HG03045 (cell line): Measurements from ENCODE around the gene CPN1.

ENCODE experiments used
- ATAC-seq: cut with Tn5 transposase; IDR thresholded peaks from one replicate; pipeline ENCODE4 v1.9.1; 2021; ENCODE audit warnings: mild to moderate bottlenecking, moderate library complexity; ENCODE audit not compliant: unreplicated experiment

CPN1 gene

GRCh38 chr10:99999319-100000108, 82.2 kb downstream of the CPN1 start:
- ATAC-seq, result no peak

- no peak for ATAC-seq
Measured at GRCh38 chr10:99998889-99999288, 82.8 kb downstream of the CPN1 start.

DNA sequence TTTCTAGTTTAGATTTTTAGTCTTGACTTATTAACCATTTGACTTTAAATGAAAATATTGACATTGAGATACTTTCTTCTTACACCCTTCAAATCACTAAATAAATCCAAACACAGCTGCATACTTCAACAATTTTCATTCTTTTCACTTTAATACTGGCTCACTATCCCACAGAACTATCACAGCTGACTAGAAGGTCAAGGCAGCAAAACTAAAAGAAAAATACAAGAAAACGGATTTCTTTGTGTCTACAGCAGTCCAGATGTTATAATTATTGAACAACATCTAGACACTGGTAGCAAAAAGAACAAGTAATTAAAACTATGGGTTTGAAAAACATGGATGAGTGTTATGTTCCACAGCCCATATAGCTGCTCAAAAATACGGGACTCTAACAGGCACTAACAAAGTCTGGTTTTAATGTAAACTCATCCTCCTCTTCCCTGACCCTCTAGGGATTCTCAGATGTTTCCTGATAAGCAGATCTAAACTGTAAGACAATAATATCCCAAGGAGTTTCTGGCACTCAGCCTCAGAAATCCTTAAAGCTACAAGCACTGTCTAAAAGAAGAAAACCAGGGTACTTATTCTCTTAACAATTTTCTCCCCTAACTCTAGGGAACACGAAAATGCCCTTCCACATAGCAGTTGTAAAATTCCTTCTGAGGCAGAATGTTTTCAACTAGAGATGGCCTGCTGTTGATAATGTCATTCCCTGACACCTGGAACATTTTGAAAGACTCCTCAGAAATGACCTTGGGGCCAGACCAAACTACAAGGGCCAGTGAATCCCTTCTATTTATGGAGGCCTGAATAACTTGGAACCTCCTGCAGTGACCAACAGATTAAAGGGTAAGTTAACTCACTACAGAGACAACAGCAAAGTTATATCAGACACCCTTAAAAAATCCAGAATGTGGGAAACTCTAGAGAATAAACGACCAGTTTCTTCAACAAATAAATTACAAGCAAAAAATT, 84.7 kb downstream of the CPN1 start:
- ATAC-seq, result no peak

GRCh38 chr10:99995713-99996112, 86.0 kb downstream of the CPN1 start:
- no peak for ATAC-seq

DNA sequence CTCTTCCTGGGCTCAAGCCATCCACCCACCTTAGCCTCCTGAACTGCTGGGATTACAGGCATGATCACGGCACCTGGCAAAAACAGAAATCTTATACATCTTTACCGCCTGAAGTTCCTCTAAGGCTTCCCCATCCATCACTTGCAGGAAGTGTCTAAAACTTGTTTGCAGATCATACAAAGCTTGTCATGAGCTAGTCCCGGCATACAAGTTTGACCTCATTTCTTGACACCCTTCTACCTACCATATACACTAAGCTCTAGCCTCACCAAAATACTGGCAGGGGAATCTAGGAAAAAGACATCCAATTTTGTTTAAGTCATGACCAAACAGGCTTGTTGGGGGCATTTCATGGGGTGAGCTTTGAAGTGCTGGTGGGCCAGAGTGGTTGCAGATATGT, 86.4 kb downstream of the CPN1 start:
- ATAC-seq, result no peak

DNA sequence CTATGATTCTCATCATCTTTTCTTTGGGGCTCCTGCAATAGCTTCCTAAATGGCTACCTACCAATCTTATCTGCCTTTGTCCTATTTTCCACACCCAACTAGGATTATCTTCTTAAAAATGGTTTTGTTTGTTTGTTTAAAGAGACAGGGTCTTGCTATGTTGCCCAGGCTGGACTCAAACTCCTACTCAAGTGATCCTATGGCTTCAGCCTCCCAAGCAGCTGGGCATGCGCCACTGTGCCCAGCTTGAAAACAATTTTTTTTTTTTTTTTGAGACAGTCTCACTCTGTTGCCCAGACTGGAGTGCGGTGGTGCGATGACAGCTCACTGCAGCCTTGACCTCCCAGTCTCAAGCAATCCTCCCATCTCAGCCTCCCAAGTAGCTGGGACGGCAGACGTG, 86.9 kb downstream of the CPN1 start:
- no peak for ATAC-seq

- ATAC-seq, result peak; percentile 74
Measured at GRCh38 chr10:99993701-99994689, 87.7 kb downstream of the CPN1 start.
